Loucy (cell line): ENCODE measurements around the gene CCNYL1.

Experiments
- CTCF ChIP-seq: fragments of 200-600 bp; sonication (generic); conservative IDR thresholded peaks from 2 replicates; pipeline ENCODE4 v1.5.1; 2014; ENCODE audit warnings: mild to moderate bottlenecking, antibody characterized with exemption, low read length
- EZH2phosphoT487 ChIP-seq: fragments of 200-600 bp; IDR thresholded peaks from 2 replicates; pipeline ENCODE4 v1.6.1; 2018; ENCODE audit warnings: antibody characterized with exemption, mild to moderate bottlenecking, moderate library complexity, borderline replicate concordance

- TF ChIP-seq CTCF (no peak), EZH2phosphoT487 (no peak)
Observed at GRCh38 chr2:207783514-207783913, 72.1 kb downstream of the CCNYL1 start.
